CD4-positive, alpha-beta T cell treated with Interferon alpha-2 for 1 hour (primary cell): ENCODE results near the gene REX1BD.
A peak's percentile ranks its signal among the peaks of the same experiment; 100 is the strongest.
"Not testable (repeated sequence)": the region's sequence is repeated elsewhere in the genome, so short reads cannot be mapped to it uniquely, and the experiment has no call there.

Experiments
- DNase-seq, 2 donors: peaks; one replicate each; pipeline ENCODE4 v3.0.0-alpha.2; 2020 to 2022

REX1BD gene

DNA sequence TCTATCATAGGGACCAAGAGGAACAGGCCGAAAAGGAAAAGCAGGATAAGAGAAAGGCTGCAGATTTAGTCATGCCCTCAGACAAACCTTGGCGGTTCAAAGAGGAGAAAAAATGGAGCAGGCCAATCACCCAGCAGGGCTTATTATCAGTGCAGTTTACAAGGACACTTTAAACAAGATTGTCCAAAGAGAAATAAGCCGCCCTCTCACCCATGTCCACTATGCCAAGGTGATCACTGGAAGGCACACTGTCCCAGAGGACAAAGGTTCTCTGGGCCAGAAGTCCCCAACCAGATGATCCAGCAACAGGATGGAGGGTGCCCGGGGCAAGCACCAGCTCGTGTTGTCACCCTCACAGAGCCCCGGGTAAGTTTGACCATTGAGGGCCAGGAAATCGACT is 8.3 kb upstream of the REX1BD start:
- no peak for DNase-seq

DNA sequence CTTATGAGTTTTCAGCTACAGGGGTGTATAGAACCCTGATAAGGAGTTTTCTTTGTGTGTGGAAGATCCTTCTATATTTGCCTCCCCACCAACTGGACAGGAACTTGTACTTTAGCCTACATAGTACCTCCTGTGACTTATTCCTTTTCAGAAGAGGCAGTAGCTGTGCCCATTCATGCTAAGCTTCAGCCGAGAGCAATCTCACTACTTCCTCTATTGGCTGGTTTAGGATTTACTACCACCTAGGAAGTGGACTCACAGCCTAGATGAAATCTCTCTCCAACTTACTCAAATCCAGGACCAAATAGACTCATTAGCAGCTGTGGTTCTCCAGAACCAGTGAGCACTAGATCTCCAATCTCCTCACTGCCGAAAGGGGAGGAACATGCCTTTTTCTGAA is 2.3 kb upstream of the REX1BD start:
- DNase-seq, result no peak

DNA sequence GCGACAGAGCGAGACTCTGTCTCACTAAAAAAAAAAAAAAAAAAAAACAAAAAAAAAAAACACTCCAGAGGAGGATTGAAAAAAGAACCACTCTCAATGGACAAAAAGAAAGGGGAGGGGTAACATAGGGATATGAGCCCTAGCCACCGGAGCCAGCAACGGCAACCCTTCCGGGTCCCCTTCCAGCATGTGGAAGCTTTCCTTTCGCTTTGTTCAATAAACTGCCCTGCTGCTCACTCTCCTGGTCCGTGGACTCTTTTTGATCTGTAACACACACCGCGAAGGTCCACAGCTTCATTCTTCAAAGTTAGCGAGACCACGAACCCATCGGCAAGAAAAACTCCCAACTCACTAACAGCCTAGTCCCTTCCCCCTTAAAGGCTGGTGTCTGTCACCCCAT is 1.0 kb upstream of the REX1BD start:
- no peak for DNase-seq

DNA sequence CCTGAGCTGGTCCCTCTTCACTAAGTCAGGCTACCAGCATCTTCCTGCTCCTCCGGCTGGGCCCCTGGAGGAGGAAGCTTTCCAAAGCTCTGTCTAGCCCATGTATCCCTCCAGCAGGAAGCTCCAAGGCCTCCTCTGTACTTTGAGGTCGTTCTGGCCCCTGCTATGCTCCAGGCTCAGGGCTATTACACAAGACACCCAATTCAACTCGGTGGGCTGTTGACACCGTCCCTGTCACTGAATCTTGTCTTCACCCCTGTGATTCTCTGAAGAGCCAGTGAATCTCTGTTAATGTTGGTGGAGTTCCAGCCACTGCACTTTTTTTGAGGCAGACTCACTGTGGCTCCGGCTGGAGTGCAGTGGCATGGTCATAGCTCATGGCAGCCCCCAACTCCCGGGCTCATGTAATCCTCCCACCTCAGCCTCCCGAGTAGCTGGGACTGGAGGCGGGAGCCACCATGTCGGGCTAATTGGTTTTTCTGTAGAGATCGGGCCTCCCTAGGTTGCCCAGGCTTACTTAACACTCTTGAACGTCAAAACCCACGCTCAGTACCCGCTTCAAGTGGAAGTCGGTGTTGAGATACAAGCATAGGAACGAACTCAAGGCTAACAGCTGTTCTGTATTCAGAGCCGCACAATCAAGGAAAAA is 512 bp upstream of the REX1BD start:
- DNase-seq, result no peak

DNA sequence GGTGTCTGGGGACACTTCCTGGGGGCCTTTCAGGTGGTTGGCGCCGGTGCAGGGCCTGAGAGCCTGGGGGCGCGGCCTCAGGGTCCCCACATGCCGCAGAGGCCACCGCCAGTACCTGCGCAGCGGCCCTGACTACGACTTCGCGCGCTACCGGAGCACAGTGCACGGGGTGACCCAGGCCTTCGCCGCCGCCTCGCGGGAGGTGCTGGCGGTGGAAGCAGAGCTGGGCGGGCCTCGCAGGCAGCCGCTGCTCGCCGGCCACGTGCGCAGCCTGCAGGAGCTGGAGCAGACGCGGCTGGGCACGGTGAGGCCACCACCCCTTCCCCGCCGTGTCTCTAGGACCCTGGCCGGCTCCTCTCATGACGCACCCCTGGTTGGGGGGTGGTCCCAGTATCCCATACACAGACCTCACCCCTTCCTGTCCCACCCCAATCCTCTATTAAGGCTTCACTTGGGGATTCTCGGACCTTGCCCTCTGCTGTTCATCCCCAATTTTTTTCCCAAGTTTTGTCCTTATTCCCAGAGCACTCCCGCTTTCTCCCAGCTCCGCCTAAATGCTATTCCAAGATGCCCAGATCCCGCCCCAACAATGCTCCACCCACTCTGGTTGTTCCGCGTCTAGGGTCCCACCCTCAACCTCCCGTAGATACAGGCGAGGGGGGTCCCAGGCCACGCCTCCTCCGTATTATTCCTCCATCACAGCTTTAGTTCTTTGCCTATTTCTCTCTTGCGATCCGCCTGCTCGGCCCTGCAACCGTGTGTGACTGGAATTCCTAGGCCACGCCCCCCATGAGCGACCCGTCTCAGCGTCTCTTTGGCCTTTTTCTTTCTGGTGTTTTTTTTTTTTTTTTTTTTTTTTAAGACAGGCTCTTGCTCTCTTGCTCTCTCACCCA is 1.0 kb downstream of the REX1BD start:
- DNase-seq, result peak in 1 of 2 donors; percentile 65

DNA sequence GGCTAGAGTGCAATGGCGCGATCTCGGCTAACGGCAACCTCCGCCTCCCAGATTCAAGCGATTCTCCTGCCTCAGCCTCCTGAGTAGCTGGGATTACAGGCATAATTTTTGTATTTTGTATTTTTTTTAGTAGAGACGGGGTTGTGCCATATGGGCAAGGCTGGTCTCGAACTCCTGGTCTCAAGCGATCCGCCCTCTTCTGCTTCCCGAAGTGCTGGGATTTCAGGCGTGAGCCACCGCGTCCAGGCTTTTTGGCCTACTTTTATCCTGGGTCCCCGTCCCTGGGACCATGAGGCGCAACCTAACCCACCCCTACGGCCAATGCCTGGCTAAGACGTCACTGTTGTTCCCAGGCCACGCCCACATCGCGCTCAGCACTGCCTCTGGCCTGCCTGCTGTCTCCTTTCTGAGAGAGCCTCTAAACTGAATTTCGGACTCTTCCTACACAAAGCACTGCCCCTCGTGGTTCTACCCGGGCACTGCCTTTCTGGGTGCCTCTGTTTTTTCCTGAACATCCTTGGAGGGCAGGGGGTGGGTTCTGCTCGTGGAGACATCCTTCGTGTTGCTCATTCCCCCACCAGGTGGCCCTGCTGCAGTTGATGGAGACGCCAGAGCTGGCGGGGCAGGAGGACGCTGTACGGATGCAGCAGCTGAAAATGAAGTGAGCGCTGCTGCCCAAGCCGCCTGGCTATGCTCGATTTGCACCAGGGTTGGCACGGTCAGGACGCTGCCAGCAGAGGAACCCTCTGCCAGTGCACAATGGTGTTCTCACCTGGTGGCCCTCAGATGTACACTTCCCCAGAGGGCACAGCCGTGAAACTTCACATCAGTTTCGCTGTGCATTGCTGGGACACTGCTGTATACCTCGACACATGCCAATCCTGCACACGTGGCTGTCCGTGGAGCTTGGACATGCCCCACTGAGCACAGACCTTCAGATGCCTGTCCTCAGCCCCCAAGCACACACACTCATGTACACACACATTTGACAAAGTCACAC is 2.0 kb downstream of the REX1BD start:
- DNase-seq, result peak in 1 of 2 donors; percentile 34

DNA sequence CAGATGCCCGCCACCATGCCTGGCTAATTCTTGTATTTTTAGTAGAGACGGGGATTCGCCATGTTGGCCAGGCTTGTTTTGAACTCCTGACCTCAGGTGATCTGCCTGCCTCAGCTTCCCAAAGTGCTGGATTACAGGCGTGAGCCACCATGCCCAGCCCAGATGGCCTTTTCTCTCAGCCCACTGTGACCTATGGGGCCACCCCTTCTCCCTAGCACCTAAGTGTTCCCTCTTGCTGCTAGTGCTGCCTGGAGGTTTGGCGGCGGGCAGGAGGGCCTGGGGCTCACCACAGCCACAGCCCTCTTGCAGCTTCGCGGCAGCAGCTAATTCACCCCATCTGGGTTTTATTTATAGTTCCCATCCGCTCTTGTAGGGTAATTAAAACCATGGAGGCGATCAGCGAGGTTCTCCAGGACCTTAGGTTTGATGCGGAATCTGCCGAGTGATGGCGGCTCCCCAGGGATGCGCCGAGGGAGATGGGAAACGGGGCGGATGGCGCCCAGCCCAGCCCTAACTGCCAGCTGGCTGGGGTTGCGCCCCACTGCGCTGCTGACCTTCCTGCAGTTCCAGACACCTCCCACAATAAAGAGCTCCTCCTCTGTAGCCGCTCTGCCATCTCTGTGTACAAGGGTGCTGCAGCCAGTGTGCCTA is 3.3 kb downstream of the REX1BD start:
- no peak for DNase-seq

DNA sequence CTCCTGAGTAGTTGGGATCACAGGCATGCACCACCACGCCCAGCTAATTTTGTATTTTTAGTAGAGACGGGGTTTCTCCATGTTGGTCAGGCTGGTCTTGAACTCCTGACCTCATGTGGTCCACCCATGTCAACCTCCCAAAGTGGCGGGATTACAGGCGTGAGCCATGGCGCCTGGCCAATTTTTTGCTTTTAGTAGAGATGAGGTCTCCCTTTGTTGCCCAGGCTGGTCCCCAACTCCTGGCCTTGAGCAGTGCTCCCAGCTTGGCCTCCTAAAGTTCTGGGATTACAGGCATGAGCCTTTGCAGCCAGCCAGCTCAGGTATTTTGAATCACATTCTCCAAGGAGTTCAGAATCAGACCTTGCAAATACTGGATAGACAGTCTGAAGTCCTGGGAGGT is 4.1 kb downstream of the REX1BD start:
- DNase-seq, result not testable (repeated sequence)

DNA sequence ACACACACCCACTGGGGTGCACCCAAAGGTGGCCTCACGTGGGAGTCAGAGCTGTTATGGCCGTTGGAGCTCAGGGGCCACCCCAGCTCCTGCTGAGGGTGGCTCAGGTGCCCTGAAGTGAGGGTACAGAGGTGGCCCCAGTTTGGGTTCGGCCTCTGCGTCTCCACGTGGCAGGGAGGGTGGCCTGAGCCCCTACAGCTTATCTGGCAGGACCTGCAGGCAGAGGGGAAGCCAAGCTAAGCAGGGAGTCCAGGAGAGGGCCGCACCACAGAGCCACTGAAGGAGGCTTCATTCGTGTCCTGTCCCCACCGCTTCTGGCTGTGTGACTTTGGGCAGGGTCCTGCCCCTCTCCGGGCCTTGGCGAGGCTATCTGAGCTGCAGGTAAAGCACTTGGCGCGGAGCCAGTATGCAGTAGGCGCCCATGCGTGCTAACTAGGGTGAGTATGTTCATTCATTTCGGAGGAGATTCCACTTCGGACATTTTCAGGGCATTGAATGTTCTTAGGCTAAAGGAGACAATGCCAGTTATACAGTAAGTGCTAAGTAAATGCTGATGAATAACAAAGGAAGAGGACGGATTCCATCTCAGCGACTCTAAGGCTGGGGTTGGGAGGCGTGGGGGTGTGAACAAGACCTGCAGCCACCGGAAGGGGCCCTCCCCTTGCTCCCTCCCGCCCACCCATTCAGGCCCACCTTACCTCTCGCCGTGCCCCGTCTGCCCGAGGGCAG is 4.9 kb downstream of the REX1BD start:
- DNase-seq, result no peak

DNA sequence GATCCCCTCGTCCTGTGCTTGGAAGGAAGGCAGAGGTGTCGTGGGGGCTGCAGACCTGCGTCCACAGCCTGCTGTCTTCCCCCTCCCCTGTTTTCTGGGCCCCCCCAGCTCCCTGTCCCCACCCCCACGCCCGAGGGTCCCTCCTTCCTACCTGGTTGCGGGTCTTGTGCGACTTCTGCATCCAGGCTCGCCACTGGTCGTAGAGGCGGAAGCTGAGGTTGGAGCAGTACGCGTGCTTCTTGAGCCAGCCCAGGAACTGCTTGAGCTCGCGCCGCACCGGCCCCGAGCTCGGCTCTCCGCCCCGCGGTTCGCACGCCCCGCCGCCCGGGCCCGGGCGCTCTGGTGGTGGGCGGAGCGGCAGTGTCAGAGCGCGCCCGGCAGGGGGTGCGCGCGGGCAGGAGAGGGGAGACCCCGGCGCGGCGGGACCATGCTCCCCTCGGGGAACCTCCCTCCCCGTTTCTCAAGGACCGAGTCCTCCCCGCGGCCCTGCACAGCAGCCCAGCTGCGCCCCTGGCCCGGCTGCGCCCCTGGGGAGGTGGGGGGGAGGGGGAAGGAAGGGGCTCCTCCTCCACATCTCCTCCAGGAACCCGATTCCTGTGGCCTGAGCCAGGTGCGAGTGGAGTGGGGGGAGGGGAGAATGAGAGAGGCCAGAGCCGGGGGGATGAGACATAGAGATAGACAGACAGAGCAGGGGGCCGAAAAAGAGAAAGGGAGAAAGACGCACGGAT is 5.7 kb downstream of the REX1BD start:
- peak; percentile 72 to 81 for DNase-seq

DNA sequence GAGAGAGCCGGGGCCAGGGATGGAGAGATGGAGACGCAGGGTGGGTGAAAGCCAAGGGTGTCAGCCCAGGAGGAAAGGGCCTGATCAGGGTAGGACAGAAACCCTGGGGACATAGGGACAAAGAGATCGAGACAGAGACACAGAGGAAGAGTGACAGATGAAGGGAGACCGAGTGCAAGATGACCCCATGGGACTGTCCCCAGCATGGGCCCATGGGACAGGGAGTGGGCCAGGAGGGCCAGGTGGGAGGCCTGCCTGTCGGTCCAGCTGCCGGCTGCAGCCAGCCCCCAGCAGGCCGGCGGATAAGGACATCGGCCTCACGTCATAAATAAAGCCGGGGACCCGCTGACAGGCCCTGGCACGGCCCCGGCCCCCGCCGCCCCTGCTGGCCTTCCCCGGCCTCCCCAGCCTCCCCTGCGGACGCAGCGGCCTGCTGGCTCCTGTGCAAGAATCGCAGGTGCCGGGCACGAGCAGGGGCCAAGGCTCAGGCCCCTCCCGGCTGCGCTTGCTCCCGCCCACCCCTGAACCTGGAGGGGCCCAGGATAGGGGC is 6.3 kb downstream of the REX1BD start:
- DNase-seq, result no peak

DNA sequence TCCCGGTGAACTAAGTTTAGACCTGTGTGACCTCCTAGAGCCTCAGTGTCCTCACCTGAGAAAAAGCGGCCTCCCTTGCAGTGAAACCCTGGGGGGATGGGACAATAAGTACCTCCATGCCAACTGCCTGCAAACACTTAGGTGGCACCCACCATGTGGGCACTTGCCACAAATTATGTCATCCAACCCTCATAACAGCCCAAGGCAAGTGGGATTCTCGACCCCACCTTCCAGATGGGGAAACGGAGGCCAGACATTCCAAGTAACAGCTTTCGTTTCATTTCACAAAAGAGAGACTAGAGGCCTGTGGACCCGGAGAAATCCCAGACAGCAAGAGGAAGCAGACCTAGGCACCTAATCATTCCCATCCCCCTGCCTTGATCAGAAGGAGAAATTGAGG is 6.9 kb downstream of the REX1BD start:
- DNase-seq, result no peak

DNA sequence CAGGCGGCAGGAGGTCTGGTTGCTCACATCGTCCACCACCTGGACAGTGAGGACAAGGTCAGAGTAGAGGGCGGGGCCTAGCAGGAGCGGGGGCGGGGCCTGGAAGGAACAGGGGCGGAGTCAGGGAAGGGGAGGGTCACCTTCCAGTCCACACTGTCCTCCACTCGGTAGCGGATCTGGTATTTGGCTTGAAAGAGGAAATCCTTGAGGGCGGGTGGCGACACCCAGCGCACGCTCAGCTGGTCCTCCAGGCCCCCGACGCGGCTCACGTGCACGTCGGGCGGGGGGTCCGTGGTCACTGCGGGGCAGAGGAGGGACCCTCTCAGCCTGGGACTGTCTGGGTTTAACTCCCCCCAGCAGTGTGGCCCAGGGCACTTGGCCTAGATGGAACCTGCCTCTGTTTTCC is 8.2 kb downstream of the REX1BD start:
- peak in 1 of 2 donors; percentile 49 for DNase-seq

DNA sequence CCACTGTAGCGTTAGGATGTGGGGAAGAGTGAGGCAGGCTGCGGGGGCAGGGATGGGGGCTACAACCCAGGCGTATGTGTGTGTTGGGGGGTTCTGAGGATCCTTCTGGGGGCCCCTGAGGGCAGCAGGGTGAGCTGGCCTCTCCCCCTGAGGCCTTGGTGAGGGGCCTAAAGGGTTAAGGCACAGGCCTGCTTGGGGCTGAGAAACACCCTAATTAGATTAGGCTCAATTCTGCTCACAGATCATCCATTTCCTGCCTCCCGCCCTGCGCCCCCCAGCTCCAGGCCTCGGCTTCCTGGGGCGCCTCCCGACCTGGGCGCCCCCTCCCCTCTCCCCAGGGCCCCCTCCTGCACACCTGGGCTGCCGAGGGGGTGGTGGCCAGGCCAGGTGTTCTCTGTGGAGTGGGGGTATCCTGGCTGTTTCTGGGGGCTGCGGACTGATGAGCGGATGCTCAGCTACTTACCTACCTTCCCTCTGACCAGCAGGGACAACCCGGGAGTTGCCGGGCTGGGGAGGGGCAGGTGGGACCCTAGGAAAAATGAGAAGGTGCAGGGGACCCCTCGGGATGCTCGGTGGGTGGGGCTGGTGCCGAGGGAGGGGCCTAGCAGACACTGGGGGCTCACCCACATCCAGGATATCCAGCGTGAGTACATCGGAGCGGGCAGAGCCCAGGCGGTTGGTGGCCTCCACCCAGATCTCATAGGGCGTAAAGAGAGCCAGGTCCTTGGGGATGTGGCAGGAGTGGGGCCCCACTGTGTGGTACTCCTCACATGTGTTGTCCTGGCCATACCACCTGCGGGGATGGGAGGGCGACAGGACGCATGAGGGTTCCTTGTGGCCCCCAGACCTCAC is 9.4 kb downstream of the REX1BD start:
- no peak for DNase-seq

DNA sequence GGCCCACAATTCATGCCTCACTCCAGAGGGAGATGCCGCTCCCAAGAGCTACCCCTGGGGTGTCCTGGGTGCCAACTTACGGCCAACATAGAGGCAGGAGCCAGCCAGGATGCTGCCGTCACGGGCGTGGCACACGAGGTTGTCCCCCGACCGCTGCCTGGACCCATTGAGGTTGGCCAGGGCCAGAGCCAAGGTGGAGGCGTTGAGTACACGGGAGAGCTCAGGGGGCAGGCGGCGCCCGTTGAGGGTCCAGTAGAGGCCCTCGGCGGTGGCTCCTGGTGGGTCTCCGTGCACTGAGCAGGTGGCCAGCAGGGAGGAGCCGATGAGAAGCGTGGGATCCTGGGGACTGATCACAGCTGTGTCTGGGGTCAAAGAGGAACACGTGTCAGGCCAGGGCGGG is 10.9 kb downstream of the REX1BD start:
- DNase-seq, result no peak

DNA sequence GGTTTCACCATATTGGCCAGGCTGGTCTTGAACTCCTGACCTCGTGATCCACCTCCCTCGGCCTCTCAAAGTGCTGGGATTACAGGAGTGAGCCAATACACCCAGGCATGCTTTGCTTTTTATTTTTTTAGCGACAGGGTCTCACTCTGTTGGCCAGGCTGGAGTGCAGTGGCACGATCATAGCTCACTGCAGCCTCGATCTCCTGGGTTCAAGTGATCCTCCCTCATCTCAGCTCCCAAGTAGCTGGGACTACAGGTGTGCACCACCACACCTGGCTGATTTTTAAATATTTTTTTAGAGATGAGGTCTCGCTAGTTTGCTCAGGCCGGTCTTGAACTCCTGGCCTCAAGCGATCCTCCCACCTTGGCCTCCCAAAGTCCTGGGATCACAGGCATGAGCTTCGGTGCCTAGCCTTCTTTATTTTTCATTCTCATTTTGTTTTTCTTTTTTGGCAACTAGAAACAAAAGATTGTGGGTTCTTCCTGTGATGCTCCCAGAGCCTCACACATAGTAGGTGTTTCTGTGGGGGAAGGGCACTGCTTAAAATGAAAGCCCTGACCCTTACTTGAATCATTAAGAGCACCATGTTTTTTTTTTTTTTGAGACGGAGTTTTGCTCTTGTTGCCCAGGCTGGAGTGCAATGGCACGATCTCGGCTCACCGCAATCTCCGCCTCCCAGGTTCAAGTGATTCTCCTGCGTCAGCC is 12.2 kb downstream of the REX1BD start:
- not testable (repeated sequence) for DNase-seq

DNA sequence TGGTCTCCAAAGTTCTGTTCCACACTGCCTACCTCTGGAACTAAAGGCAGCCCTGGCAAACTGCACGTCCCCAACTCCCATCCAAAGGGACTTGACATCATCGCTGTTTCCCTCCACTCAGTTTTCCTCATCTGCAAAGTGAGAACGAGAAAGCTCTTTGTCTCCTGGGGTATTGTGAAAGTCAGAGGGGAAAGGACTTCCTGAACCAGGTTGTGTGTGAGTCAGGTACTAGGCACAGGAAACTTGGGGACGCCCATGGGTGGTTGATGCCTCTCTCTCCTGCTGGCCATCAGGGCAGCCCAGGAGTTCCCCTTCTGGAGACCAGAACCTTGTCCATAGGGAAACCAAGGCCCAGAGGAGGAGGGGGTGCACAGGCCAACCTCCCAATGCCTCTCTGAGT is 13.3 kb downstream of the REX1BD start:
- no peak for DNase-seq

DNA sequence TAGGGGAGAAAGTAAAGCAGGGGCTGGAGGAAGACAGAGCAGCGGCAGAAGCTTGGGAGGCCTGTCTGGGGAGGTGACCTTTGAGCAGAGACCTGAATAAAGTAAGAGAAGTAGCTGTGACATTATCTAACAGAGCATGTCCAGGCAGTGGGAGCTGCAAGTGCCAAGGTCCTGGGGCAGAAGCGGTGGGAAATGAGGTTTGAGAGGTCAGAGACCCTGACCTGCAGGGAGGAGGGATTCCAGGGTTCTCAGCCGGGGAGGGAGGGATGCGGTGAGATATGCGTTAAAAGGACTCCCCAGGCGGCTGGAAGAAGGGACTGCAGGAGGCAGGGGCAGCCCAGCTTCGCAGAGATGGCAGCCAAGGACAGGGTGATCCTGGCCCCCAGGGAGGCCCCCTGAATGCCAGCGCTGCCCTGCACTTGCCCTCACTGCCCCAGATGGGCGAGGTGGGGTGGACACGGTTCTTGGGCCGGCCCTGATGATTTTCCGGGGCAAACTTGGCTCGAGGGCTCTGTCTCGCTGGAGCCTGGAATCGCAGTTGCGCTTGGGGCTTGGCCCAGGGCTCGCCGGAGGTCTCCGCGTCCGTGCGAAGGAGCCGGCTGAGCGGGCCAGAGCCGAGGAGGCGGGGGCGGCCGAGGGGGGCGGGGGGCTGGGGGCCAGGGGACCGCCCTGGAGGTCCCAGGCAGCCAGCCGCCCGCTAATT is 14.8 kb downstream of the REX1BD start:
- DNase-seq, result no peak
